GM12801 (cell line): ENCODE data around the gene FXYD2.

Experiments used
- TF ChIP-seq, protein P1 (sequence below): IDR thresholded peaks from one replicate; pipeline ENCODE4 v1.5.1; 2011; ENCODE audit warnings: control low read depth; ENCODE audit not compliant: insufficient read length; ENCODE audit errors: extremely low read depth

The FXYD2 gene

GRCh38 chr11:117794135-117794534 lies 30.4 kb downstream of the FXYD2 start:
- TF ChIP-seq, protein P1, sequence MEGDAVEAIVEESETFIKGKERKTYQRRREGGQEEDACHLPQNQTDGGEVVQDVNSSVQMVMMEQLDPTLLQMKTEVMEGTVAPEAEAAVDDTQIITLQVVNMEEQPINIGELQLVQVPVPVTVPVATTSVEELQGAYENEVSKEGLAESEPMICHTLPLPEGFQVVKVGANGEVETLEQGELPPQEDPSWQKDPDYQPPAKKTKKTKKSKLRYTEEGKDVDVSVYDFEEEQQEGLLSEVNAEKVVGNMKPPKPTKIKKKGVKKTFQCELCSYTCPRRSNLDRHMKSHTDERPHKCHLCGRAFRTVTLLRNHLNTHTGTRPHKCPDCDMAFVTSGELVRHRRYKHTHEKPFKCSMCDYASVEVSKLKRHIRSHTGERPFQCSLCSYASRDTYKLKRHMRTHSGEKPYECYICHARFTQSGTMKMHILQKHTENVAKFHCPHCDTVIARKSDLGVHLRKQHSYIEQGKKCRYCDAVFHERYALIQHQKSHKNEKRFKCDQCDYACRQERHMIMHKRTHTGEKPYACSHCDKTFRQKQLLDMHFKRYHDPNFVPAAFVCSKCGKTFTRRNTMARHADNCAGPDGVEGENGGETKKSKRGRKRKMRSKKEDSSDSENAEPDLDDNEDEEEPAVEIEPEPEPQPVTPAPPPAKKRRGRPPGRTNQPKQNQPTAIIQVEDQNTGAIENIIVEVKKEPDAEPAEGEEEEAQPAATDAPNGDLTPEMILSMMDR: no peak

DNA sequence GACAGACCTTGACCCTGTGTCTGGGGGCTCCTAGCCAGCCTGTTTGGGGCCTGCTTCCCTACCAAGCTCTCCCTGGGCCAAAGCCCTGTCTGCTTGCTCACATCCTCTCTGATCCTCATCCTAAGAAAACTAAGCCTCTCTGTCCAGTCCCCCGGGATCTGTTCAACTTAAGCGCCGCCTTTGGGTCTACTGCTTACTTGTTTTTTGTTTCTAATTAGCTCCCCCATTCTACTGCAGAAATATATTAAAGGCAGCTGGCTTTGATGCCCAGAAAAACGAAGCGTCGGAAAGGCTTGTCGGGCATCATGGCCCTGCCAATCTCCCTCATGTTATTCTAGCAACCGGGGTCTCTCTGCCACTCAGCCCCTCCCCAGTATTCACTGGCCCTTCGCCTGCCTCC lies 31.0 kb downstream of the FXYD2 start:
- TF ChIP-seq, protein P1: no peak

DNA sequence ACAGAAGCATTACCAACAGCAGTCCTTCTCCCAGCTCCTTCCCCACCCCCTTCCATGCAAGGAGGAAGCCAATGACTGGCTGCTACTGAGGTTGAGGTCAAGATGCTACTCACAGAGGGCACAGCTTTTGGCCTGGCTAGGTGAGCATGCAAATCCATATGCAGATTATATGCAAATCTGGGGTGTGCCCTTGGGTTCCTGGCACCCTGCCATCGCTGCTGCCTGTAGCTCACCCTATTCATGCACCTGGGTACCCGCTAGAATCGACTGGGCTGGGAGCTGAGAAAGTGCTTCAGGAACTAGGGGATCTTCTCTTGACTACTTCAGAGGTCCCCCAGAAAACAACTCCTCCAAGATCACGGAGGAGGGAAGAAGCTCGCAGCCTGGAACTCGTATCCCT lies 31.6 kb downstream of the FXYD2 start:
- TF ChIP-seq, protein P1: no peak

DNA sequence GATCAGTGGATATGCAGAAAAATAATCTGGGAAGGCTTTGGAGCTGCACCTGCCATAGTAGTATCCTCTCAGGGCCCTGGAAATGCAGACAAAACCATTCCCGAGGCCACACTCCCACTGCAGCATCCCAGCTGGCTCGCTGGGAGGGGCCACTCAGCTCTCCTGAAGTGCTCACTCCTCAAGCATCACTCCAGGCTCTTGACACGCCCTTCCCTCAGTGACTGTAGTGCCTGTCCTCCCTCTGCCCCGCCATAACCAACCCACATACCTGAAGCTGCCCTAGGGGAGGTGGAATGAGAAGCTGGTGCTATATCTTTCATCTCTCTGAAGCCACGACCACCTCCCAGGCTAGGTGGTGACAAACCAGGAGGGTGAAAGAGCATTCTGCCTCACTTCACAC lies 32.3 kb downstream of the FXYD2 start:
- TF ChIP-seq, protein P1: no peak

GRCh38 chr11:117790279-117790678 lies 34.3 kb downstream of the FXYD2 start:
- TF ChIP-seq, protein P1: no peak

GRCh38 chr11:117789241-117789640 lies 35.3 kb downstream of the FXYD2 start:
- TF ChIP-seq, protein P1: no peak

DNA sequence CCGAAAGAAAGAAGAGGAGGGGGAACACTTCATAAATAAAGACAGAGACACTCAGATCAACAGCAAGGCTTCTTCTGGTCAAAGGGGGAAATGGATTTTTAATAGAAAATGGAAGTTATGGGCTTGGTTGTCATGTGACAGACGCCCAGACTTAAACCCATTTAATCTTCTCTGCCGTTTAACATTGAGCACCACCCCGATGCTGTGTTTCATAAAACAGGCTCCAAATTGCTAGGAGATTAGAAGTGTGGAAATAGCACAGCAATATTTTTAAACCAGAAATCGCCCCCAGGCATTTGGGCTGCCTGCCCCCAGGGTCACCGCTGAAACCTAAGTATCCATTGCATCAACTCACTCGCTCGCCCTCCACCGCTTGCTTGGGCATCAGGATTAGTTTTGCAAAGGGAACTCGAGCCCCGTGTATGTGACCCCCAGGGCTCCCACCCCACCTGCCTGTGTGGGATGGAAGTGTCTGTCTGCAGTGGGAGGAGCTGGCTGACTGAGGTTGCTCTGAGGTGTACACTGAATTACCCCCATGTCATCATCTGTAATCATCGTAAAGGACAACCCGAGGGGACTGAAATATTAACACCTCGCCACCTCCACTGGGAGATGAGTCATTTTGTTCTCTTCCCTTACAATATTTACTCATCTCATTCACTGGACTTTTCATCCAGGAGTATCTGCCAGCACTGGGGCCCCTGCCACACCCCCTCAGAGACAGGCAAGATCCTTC lies 38.2 kb downstream of the FXYD2 start:
- TF ChIP-seq, protein P1: no peak
